Activated T-cell treated with anti-CD3 and anti-CD28 coated beads, Interleukin-2, amount 50 U/mL, for 4 hours (primary cell): Measurements from ENCODE around the gene GPAT2. TPM values are rescaled to one million over a fixed set of nuclear protein-coding genes. Genes with fewer than 3 reads are reported as not detected.
"Not testable (repeated sequence)": the region's sequence is repeated elsewhere in the genome, so short reads cannot be mapped to it uniquely, and the experiment has no call there.

Experiments used
- ATAC-seq, 2 donors: fragments of 200-7000 bp; cut with Tn5 transposase; one replicate each; pipeline ENCODE4 v1.10.0; 2021
- DNase-seq: peaks from one replicate; pipeline ENCODE4 v3.0.0-alpha.2; 2020
- H3K27me3 Mint-ChIP-seq: one replicate; pipeline ENCODE4 v1.8.0; 2021; ENCODE audit warnings: low read depth, mixed read lengths
- H3K36me3 Mint-ChIP-seq: one replicate; pipeline ENCODE4 v1.8.0; 2022; ENCODE audit warnings: mixed read lengths; ENCODE audit not compliant: insufficient read depth
- H3K4me1 Mint-ChIP-seq: one replicate; pipeline ENCODE4 v1.8.0; 2021; ENCODE audit warnings: low read depth, mixed read lengths
- H3K4me3 Mint-ChIP-seq: one replicate; pipeline ENCODE4 v1.8.0; 2021; ENCODE audit warnings: mild to moderate bottlenecking, moderate library complexity, mixed read lengths
- H3K9me3 Mint-ChIP-seq: one replicate; pipeline ENCODE4 v1.8.0; 2021; ENCODE audit warnings: mixed read lengths
- total RNA-seq, 3 donors: library from RNA; stranded (reverse); gene quantifications; one replicate each; pipeline ENCODE4 v1.2.1, GENCODE V29; 2021

GPAT2 gene
- total RNA-seq, 3 donors from 2014 or later: 0.20 to 12.8 (median 9.3) TPM

GRCh38 chr2:95991351-95992094 lies 43.2 kb downstream of the GPAT2 start, which contains the start of gene ANKRD36C:
Gene ANKRD36C (minus strand): TSS chr2:95991824. CDS start chr2:95991708, 116 bp downstream.
- not testable (repeated sequence) for H3K36me3 Mint-ChIP-seq, H3K9me3 Mint-ChIP-seq, DNase-seq, H3K4me1 Mint-ChIP-seq
- Mint-ChIP-seq H3K27me3 (peaks cover 20% of the 10 kb centered on the region), H3K4me3 (peak within 1 kb of the TSS; percentile 97)
- ATAC-seq: peak; percentile 97 to 98

GRCh38 chr2:95990884-95991283 lies 43.8 kb downstream of the GPAT2 start:
- DNase-seq, ATAC-seq, H3K36me3 Mint-ChIP-seq, H3K9me3 Mint-ChIP-seq, H3K4me1 Mint-ChIP-seq: not testable (repeated sequence)
- Mint-ChIP-seq H3K27me3 (peaks cover 19% of the 10 kb centered on the region), H3K4me3 (peak overlapping the region; percentile 51)

Other genes with a start within 250 kb of the GPAT2 start
- gene ANKRD36C, start 43.1 kb downstream of the GPAT2 start, total RNA-seq: 10 to 100 TPM; 18.5 to 20.6 (median 20.5) TPM
- under 1 TPM; 0.40 to 0.57 (median 0.40) TPM for gene ADRA2B, start 81.7 kb upstream of the GPAT2 start, total RNA-seq
- gene ASTL, start 103.6 kb upstream of the GPAT2 start, total RNA-seq: 1 to 10 TPM; 2.3 to 3.0 (median 2.8) TPM
- gene DUSP2, start 110.5 kb upstream of the GPAT2 start, total RNA-seq: 100 to 1,000 TPM; 365 to 525 (median 419) TPM
- 100 to 1,000 TPM; 241 to 281 (median 267) TPM for gene STARD7, start 173.9 kb upstream of the GPAT2 start, total RNA-seq
- gene TMEM127, start 231.1 kb upstream of the GPAT2 start, total RNA-seq: 10 to 100 TPM; 31.9 to 37.5 (median 36.9) TPM
- 100 to 1,000 TPM; 106 to 114 (median 109) TPM for gene CIAO1, start 231.3 kb upstream of the GPAT2 start, total RNA-seq